GM18519 (cell line): ENCODE results near the gene UBAP1L.

Source experiments
- ATAC-seq: cut with Tn5 transposase; IDR thresholded peaks from one replicate; pipeline ENCODE4 v1.9.1; 2021; ENCODE audit warnings: mild to moderate bottlenecking, moderate library complexity; ENCODE audit not compliant: unreplicated experiment, low FRiP score

UBAP1L gene

GRCh38 chr15:65068403-65068788 lies 46.6 kb downstream of the UBAP1L start:
- ATAC-seq, result no peak

GRCh38 chr15:65067645-65068402 lies 47.2 kb downstream of the UBAP1L start, which contains the start of gene RASL12:
Gene RASL12 (minus strand): TSS chr15:65067991. CDS start chr15:65067835, 156 bp downstream.
- ATAC-seq, result no peak

DNA sequence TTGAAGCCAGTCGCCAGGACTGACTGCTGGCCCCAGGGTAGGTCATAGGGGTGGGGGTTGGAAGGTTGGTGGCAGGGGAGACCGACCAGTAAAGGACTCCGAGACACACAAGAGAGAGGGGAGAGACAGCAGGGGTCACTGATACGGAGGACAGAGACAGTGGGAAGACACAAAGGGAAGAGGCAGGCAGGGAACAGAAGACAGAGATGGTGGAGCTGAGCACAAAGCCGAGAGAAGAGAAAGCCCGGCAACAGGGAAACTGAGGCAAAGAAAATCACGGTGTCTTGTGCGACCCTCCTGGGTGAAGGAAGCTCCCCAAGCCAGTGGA lies 47.7 kb downstream of the UBAP1L start:
- no peak for ATAC-seq

DNA sequence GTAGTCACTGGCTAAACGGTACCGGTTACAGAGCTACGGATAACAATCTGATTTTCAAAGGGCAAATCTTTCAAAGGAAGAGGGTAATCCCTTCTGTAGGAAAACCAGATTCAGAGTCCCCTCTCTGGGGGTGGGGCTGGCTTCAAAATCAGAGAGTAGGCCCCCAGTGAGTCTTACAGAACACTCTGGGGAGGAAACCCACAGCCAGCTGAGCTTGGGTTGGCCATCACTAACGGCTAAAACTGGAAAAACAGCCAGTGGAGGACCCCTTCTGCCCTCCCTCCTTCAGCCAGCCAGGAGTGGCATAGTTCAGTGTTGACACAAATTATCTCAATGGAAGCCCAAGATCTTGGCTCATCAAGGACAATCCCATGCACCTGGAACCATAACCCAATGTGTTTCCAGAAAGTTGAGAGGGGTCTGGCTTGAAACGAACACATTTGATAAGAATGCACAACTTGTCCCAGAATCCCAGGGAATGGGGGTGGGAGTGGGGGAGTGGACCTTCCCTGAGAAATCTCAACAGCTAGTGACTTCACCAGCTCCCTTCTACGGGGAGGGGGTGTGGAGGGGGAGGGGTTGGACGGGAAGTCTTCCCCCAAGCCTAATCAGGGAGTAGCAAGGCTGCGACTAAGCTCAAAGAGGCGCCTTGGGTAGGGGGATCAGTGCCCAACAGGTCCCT lies 48.2 kb downstream of the UBAP1L start:
- no peak for ATAC-seq

DNA sequence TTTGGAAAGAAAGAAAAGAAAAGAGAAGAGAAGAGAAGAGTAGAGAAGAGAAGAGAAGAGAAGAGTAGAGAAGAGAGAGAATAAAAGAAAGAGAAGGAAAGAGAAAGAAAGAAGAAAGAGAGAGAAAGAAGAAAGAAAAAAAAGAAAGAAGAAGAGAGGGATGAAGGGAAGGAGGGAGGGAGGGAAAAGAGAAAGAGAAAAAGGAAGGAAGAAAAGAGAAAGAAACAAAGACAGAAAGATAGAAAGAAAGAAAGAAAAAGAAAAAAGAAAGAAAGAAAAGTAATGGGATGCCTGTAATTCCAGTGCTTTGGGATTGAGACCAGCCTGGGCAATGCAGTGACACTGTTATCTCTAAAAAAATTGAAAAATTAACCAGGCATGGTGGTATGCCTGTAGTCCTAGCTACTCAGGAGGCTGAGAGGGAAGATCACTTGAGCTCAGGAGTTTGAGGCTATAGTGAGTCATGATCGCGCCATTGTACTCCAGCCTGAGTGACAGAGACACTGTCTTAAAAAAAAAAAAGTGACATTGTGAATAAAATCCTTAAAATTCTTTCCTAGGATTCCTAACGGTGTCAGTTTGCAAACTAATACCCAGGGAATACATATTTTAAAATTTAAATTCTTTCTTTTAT lies 48.9 kb downstream of the UBAP1L start:
- ATAC-seq, result no peak

DNA sequence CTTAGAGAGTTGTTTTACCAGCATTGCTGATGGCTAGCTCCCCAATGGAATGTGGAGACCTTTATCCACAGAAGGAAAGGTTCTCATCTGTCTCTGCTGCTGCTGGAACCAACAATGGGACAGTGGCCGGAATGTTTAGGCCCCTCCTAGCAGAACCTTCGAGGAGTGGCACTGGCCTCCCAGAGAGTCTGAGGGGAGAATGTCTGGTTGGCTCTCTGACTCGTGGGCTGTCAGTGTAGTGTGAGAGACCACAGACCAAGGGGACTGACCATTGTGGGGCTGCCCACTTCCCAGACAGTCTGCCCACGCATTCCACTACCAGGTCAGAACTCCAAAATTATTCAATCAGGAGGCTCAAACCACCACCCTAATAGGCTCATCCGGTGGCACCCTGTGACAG lies 52.3 kb downstream of the UBAP1L start:
- no peak for ATAC-seq

- no peak for ATAC-seq
These were observed 52.9 kb downstream of the UBAP1L start for GRCh38 chr15:65062061-65062460.

GRCh38 chr15:65060641-65061397 lies 54.2 kb downstream of the UBAP1L start:
- no peak for ATAC-seq

- no peak for ATAC-seq
These were observed 54.9 kb downstream of the UBAP1L start for GRCh38 chr15:65059931-65060596.

DNA sequence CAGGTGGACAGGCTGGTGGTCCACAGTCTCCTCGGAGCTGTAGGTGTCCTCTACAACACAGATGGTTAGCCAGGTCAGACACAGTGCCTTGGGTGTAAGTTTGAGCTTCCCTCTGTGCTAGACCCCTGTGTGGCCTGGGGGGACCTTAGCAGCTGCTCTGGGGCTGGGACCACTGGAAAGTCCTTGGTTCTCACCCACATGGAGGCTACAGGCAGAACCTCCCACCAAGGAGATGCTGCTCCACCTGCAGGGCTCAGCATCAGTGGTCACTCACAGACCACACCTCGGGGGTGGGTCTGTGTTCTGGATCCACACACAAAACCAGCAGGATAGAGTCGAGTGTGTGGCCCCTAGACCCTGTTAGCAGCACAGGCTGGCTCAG lies 55.6 kb downstream of the UBAP1L start:
- ATAC-seq, result no peak

GRCh38 chr15:65058394-65059368 lies 56.3 kb downstream of the UBAP1L start:
- ATAC-seq, result no peak

DNA sequence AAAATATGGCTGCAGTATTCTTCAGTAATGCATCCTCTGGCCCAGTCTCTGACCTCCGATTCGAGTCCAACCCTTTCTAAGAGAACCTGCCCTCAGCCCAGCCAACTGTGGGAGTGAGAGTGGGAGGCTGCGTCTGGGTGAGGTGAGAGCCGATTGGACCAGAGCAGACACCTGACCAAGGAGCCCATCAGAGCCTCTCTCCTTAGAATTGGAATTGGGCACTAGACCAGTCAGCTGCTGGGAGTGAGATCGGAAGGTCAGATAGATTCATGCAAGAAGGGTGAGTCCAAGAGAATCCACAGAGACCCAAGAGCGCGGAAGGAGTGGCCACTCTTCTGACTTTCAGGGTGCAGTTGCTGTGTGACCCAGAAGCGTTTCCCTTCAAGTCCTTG lies 57.5 kb downstream of the UBAP1L start:
- ATAC-seq, result no peak

GRCh38 chr15:65056868-65057548 lies 58.0 kb downstream of the UBAP1L start:
- ATAC-seq, result no peak

GRCh38 chr15:65056106-65056505 lies 58.9 kb downstream of the UBAP1L start:
- no peak for ATAC-seq

- no peak for ATAC-seq
These were observed 59.7 kb downstream of the UBAP1L start for GRCh38 chr15:65055201-65055870.

GRCh38 chr15:65054333-65055200 lies 60.4 kb downstream of the UBAP1L start:
- ATAC-seq, result no peak

DNA sequence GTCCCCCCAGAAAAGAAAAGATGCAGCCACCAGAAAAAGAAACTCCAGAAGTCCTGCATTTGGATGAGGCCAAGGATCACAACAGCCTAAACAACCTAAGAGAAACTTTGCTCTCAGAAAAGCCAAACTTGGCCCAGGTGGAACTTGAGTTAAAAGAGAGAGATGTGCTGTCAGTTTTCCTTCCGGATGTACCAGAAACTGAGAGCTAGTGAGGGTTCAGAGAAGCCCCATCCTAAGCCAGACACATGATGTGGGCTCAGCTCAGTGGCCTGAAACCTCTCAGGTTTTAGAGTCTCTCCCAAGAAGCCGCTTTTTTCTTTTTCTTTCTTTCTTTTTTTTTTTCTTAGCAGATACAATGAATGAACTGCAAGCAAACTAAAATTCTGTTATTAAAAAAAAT lies 62.0 kb downstream of the UBAP1L start:
- ATAC-seq, result no peak
